Stimulated activated CD4-positive, alpha-beta T cell treated with anti-CD3 and anti-CD28 coated beads, Interleukin-4, amount 100 ng/mL, for 4 hours (primary cell): ENCODE data around the gene DNAH10.

Source experiments
- DNase-seq, 2 experiments: peaks; one replicate each; pipeline ENCODE4 v3.0.0-alpha.2; 2020

The DNAH10 gene

GRCh38 chr12:123889848-123890535 lies 127.9 kb downstream of the DNAH10 start:
- DNase-seq: no peak

- no peak for DNase-seq
Observed at GRCh38 chr12:123890536-123890902, 128.4 kb downstream of the DNAH10 start.

GRCh38 chr12:123891011-123891410 lies 128.9 kb downstream of the DNAH10 start:
- no peak for DNase-seq

- no peak for DNase-seq
Observed at GRCh38 chr12:123891516-123892179, 129.5 kb downstream of the DNAH10 start.

GRCh38 chr12:123892180-123892559 lies 130.1 kb downstream of the DNAH10 start:
- no peak for DNase-seq

- DNase-seq: no peak
Observed at GRCh38 chr12:123892853-123893252, 130.8 kb downstream of the DNAH10 start.

- DNase-seq: no peak
Observed at GRCh38 chr12:123893276-123893675, 131.2 kb downstream of the DNAH10 start.

GRCh38 chr12:123894823-123895345 lies 132.8 kb downstream of the DNAH10 start:
- DNase-seq: no peak

- no peak for DNase-seq
Observed at GRCh38 chr12:123895451-123895850, 133.3 kb downstream of the DNAH10 start.

- no peak for DNase-seq
Observed at GRCh38 chr12:123896767-123897166, 134.7 kb downstream of the DNAH10 start.

GRCh38 chr12:123897221-123897620 lies 135.1 kb downstream of the DNAH10 start:
- no peak for DNase-seq

- no peak for DNase-seq
Observed at GRCh38 chr12:123898673-123899072, 136.6 kb downstream of the DNAH10 start.

- DNase-seq: no peak
Observed at GRCh38 chr12:123899368-123899767, 137.3 kb downstream of the DNAH10 start.

GRCh38 chr12:123900871-123901376 lies 138.8 kb downstream of the DNAH10 start:
- no peak for DNase-seq

- no peak for DNase-seq
Observed at GRCh38 chr12:123902821-123903220, 140.7 kb downstream of the DNAH10 start.

- no peak for DNase-seq
Observed at GRCh38 chr12:123903301-123904065, 141.4 kb downstream of the DNAH10 start.

- peak; percentile 44 to 54 for DNase-seq
Observed at GRCh38 chr12:123905319-123905925, 143.3 kb downstream of the DNAH10 start.

- DNase-seq: no peak
Observed at GRCh38 chr12:123906711-123907420, 144.8 kb downstream of the DNAH10 start.

- DNase-seq: no peak
Observed at GRCh38 chr12:123907726-123908476, 145.8 kb downstream of the DNAH10 start.

- DNase-seq: no peak
Observed at GRCh38 chr12:123908884-123909725, 147.0 kb downstream of the DNAH10 start.

- no peak for DNase-seq
Observed at GRCh38 chr12:123910057-123910456, 148.0 kb downstream of the DNAH10 start.
